ENCODE results near the gene BRSK2.

The BRSK2 gene

GRCh38 chr11:1397146-1397861 lies 7.6 kb downstream of the BRSK2 start:
- DNase-seq (ENCODE audit: low spot score) = peak; percentile 96

- DNase-seq (ENCODE audit: low spot score) = no peak
Observed at GRCh38 chr11:1397862-1398527, 8.3 kb downstream of the BRSK2 start.

GRCh38 chr11:1398528-1399235 lies 8.9 kb downstream of the BRSK2 start:
- DNase-seq (ENCODE audit: low spot score) = no peak

GRCh38 chr11:1399386-1400316 lies 9.9 kb downstream of the BRSK2 start:
- DNase-seq (ENCODE audit: low spot score) = no peak

- DNase-seq (ENCODE audit: low spot score) = no peak
Observed at GRCh38 chr11:1400317-1401170, 10.8 kb downstream of the BRSK2 start.

GRCh38 chr11:1401171-1401445 lies 11.4 kb downstream of the BRSK2 start:
- DNase-seq (ENCODE audit: low spot score) = no peak

- DNase-seq (ENCODE audit: low spot score) = peak; percentile 66
Observed at GRCh38 chr11:1401656-1402221, 12.0 kb downstream of the BRSK2 start.

- DNase-seq (ENCODE audit: low spot score) = no peak
Observed at GRCh38 chr11:1402355-1403077, 12.8 kb downstream of the BRSK2 start.

- no peak for DNase-seq (ENCODE audit: low spot score)
Observed at GRCh38 chr11:1403078-1403620, 13.4 kb downstream of the BRSK2 start.

- DNase-seq (ENCODE audit: low spot score) = no peak
Observed at GRCh38 chr11:1403721-1404460, 14.2 kb downstream of the BRSK2 start.

GRCh38 chr11:1404461-1405185 lies 14.9 kb downstream of the BRSK2 start:
- DNase-seq (ENCODE audit: low spot score) = no peak

GRCh38 chr11:1405186-1406020 lies 15.7 kb downstream of the BRSK2 start:
- no peak for DNase-seq (ENCODE audit: low spot score)

- no peak for DNase-seq (ENCODE audit: low spot score)
Observed at GRCh38 chr11:1406571-1407485, 17.1 kb downstream of the BRSK2 start.

- no peak for DNase-seq (ENCODE audit: low spot score)
Observed at GRCh38 chr11:1407668-1408067, 17.9 kb downstream of the BRSK2 start.

- DNase-seq (ENCODE audit: low spot score) = no peak
Observed at GRCh38 chr11:1408346-1408745, 18.6 kb downstream of the BRSK2 start.

GRCh38 chr11:1409108-1409851 lies 19.5 kb downstream of the BRSK2 start:
- no peak for DNase-seq (ENCODE audit: low spot score)

Measured in pons (tissue), 1 donor.